Right lobe of liver (tissue), 6 donors: Measurements from ENCODE around the gene BBS1. TPM values are rescaled to one million over a fixed set of nuclear protein-coding genes. Genes with fewer than 3 reads are reported as not detected.

Experiments used
- ATAC-seq, 4 donors: fragments of 200-7000 bp; cut with Tn5 transposase; one replicate each; pipeline ENCODE4 v1.9.1; 2020; ENCODE audit warnings: mild to moderate bottlenecking in 4 of 4, moderate library complexity in 4 of 4
- DNase-seq, 3 donors: peaks; one replicate each; pipeline ENCODE4 v3.0.0-alpha.2; 2020
- H3K27ac ChIP-seq, 3 donors: fragments of 200-600 bp; one replicate each; pipeline ENCODE4 v1.8.0; 2022
- H3K27me3 ChIP-seq, 2 donors: fragments of 200-600 bp; one replicate each; pipeline ENCODE4 v1.8.0; 2022
- H3K36me3 ChIP-seq, 4 donors: fragments of 200-600 bp; sonication (generic) in 1 of 4; one replicate each; pipeline versions ENCODE4 v1.5.1 to v1.8.0; 2017 to 2022; ENCODE audit warnings: control low read depth in 1 of 4
- H3K4me1 ChIP-seq, 4 donors: fragments of 200-600 bp; sonication (generic) in 1 of 4; one replicate each; pipeline versions ENCODE4 v1.5.1 to v1.8.0; 2017 to 2022; ENCODE audit warnings: control low read depth in 1 of 4
- H3K4me3 ChIP-seq, 3 donors: fragments of 200-600 bp; one replicate each; pipeline ENCODE4 v1.8.0; 2022
- H3K9me3 ChIP-seq, 4 donors: fragments of 200-600 bp; sonication (generic) in 1 of 4; one replicate each; pipeline versions ENCODE4 v1.5.1 to v1.8.0; 2017 to 2022; ENCODE audit warnings: control low read depth in 1 of 4
- POLR2A ChIP-seq: fragments of 450-650 bp; IDR thresholded peaks from one replicate; pipeline ENCODE4 v1.6.1; 2017; ENCODE audit warnings: antibody characterized with exemption, mild to moderate bottlenecking
- WGBS: methylation state at CpG from one replicate; pipeline ENCODE4 v1.1.6; 2018; ENCODE audit warnings: low coverage, low lambda C conversion rate; ENCODE audit not compliant: insufficient coverage; ENCODE audit errors: missing lambda C conversion rate; 5-methylcytosine and 5-hydroxymethylcytosine counted together
- intact Hi-C, 2 donors: fragments of 100-400 bp; cut with DNase I; formaldehyde crosslinking; loops; one replicate each; pipeline versions ENCODE4 v1.11.2 to v1.14.1; 2022
- total RNA-seq, 6 experiments: library from RNA; depleted of rRNA in 2 of 6; stranded (reverse); fragments of >200 nt in 2 of 6; fragmentation: NEBNext Ultra II Directional in 3 of 6; extraction: Animal tissue kit (Norgen Biotek cat#: 25700) in 3 of 6; gene quantifications; one replicate each; pipeline versions ENCODE4 v1.1.0 to v1.2.4, GENCODE V29; 2016 to 2023
- TF ChIP-seq, protein P1 (sequence below), 4 donors: fragments of 200-600 bp in 3 of 4; fragments of 450-650 bp in 1 of 4; IDR thresholded peaks; one replicate each; pipeline versions ENCODE4 v1.5.1 to v1.8.0; 2016 to 2022; ENCODE audit warnings: antibody characterized with exemption in 4 of 4, mild to moderate bottlenecking in 2 of 4
- donor health status: DM: no; HTN: yes; CAD: no.
- donor health status: DM: no; HTN: no; CAD: no.
- donor health status: DM: no; HTN: no; CAD: no.
- donor health status: DM: no; HTN: yes; CAD: no.
- donor health status: DM: no; HTN: yes; CAD: no.

The BBS1 gene
- total RNA-seq, 6 experiments from 2014 or later = 6.2 to 18.1 (median 11.2) TPM

DNA sequence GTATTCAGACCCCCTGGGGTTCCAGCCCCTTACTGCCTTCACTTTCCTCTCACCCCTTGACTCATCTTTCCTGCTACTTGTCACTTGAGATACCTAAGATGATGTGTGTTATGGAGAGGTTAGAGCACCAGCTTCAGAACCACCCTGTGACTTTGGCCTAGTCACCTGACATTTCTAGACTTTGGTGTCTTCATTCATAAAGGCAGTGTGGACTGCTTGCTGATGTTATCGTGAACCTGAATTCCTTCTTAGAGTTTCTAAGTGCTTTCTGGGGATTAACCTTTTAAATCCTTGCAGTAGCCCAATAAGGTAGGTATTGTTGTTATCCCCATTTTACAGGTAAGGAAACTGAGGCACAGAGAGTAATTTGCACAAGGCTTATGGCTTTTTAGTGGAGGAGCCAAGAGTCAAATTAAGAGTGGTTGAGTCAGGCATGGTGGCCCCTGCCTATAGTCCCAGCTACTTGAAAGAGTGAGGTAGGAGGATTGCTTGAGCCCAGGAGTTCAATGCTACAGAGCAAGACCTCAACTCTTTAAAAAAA, 5.1 kb upstream of the BBS1 start:
- no CpG with 5 or more reads among the region's 1 CpG for WGBS
- Histone ChIP-seq H3K9me3 (no peaks in the 10 kb centered on the region), H3K27me3 (no peaks in the 10 kb centered on the region), H3K4me3 (no peak overlapping the region), H3K36me3 (peaks cover 0 to 17% (median 0%) of the 10 kb centered on the region in 4 donors), H3K4me1 (no peaks in the 10 kb centered on the region), H3K27ac (no peak overlapping the region)
- no peak for ATAC-seq
- no peak for TF ChIP-seq POLR2A
- TF ChIP-seq, protein P1, sequence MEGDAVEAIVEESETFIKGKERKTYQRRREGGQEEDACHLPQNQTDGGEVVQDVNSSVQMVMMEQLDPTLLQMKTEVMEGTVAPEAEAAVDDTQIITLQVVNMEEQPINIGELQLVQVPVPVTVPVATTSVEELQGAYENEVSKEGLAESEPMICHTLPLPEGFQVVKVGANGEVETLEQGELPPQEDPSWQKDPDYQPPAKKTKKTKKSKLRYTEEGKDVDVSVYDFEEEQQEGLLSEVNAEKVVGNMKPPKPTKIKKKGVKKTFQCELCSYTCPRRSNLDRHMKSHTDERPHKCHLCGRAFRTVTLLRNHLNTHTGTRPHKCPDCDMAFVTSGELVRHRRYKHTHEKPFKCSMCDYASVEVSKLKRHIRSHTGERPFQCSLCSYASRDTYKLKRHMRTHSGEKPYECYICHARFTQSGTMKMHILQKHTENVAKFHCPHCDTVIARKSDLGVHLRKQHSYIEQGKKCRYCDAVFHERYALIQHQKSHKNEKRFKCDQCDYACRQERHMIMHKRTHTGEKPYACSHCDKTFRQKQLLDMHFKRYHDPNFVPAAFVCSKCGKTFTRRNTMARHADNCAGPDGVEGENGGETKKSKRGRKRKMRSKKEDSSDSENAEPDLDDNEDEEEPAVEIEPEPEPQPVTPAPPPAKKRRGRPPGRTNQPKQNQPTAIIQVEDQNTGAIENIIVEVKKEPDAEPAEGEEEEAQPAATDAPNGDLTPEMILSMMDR (IDR thresholded peaks at IDR 0.05) = no peak
- intact Hi-C loops = no loop called here
- DNase-seq = no peak

DNA sequence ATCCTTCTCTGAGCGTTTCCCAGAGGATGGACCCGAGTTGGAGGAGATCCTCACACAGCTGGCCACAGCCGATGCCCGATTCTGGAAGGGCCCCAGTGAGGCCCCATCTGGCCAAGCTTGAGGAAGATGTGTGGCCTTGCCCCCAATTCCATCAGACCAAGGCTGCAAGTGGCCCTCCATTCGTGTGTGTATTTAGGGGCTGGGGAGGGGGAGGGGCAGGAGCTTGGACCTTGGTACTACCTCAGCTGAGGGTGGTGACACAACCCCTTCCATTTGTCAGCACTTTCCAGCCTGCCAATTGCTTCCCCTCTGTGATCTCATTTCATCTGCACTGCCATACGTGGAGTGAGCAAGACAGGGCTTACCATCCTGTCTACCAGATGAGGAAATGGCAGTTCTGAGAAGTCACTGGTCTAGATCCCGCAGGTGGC, 1.3 kb upstream of the BBS1 start:
- TF ChIP-seq POLR2A = no peak
- TF ChIP-seq, protein P1 (IDR thresholded peaks at IDR 0.05) = no peak
- Histone ChIP-seq H3K27ac (no peak overlapping the region), H3K27me3 (no peaks in the 10 kb centered on the region), H3K36me3 (peaks cover 0 to 14% (median 0%) of the 10 kb centered on the region in 4 donors), H3K4me3 (no peak overlapping the region), H3K9me3 (no peaks in the 10 kb centered on the region), H3K4me1 (peaks cover 0 to 9% (median 0%) of the 10 kb centered on the region in 4 donors)
- intact Hi-C loops = no loop called here
- WGBS = 68% methylated on average over 6 of the region's 7 CpGs
- DNase-seq (no peak), ATAC-seq (no peak)

DNA sequence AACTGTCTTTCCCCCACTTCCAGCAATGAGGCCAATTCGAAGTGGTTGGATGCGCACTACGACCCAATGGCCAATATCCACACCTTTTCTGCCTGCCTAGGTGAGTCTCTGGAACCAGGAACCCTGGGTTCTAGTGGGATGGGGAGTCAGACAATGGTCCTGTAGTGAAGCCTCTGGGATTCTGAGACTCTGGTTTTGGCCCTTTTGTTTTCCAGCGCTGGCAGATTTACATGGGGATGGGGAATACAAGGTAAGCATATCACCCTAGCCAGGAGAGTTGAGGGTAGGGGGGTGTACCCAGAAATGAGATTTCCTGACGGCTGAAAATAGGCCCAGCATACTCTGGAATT, 530 bp downstream of the BBS1 start:
- Histone ChIP-seq H3K4me3 (peak overlapping the region; percentile 72 to 93 (median 74)), H3K27me3 (no peaks in the 10 kb centered on the region), H3K9me3 (no peaks in the 10 kb centered on the region), H3K36me3 (no peaks in the 10 kb centered on the region), H3K27ac (no peak overlapping the region), H3K4me1 (peaks cover 0 to 9% (median 0%) of the 10 kb centered on the region in 4 donors)
- DNase-seq = no peak
- ATAC-seq = peak in 1 of 4 donors; percentile 38
- WGBS = 7% methylated on average over 5 of the region's 5 CpGs
- TF ChIP-seq POLR2A = no peak
- TF ChIP-seq, protein P1 (IDR thresholded peaks at IDR 0.05) = no peak
- intact Hi-C loops = no loop called here

DNA sequence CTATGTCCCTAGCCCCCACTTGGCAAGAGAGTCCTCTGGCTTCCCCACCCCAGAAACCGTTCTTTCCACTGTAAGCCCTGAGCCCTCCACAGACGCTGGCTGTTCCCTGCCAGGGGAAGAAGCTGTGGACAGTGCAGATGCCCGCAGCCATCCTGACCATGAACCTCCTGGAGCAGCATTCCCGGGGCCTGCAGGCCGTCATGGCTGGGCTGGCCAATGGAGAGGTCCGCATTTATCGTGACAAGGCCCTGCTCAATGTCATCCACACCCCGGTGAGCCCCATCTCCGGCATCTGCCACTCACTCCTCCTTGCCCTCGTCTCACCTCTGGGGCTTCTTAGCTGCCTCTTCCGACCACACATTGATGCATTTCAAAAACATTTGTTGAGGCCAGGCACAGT, 13.2 kb downstream of the BBS1 start:
- no CpG with 5 or more reads among the region's 11 CpGs for WGBS
- TF ChIP-seq, protein P1 (IDR thresholded peaks at IDR 0.05) = no peak
- no peak for TF ChIP-seq POLR2A
- Histone ChIP-seq H3K36me3 (peaks cover 0 to 6% (median under 1%) of the 10 kb centered on the region in 4 donors), H3K4me3 (no peak overlapping the region), H3K27ac (no peak overlapping the region), H3K27me3 (no peaks in the 10 kb centered on the region), H3K4me1 (no peaks in the 10 kb centered on the region), H3K9me3 (no peaks in the 10 kb centered on the region)
- ATAC-seq (no peak), DNase-seq (no peak)
- intact Hi-C loops = no loop called here
